Measurements from ENCODE around the gene CXXC5.

CXXC5 gene

GRCh38 chr5:139666551-139666950, 18.4 kb downstream of the CXXC5 start:
- DNase-seq (ENCODE audit: low read depth): no peak
- TF ChIP-seq CTCF (IDR thresholded peaks at IDR 0.05; ENCODE audit: insufficient read depth, low read depth, low read length, missing control alignments): no peak

GRCh38 chr5:139667001-139667729, 19.0 kb downstream of the CXXC5 start:
- no peak for TF ChIP-seq CTCF (IDR thresholded peaks at IDR 0.05; ENCODE audit: insufficient read depth, low read depth, low read length, missing control alignments)
- H3K4me3 ChIP-seq (ENCODE audit: low read depth, low read length): peak overlapping the region; percentile 78; the same call in 1 of the 2 replicates
- peak; percentile 64 for DNase-seq (ENCODE audit: low read depth)

More at GRCh38 chr5:139666551-139666950, 18.4 kb downstream of the CXXC5 start:
- no peak overlapping the region for H3K4me3 ChIP-seq (ENCODE audit: low read depth, low read length)

- DNase-seq (ENCODE audit: low read depth): no peak
- TF ChIP-seq CTCF (IDR thresholded peaks at IDR 0.05; ENCODE audit: insufficient read depth, low read depth, low read length, missing control alignments): no peak
- peak overlapping the region; percentile 78 for H3K4me3 ChIP-seq (ENCODE audit: low read depth, low read length)
Observed at GRCh38 chr5:139667730-139668063, 19.5 kb downstream of the CXXC5 start.

GRCh38 chr5:139668064-139668880, 20.1 kb downstream of the CXXC5 start:
- TF ChIP-seq CTCF (IDR thresholded peaks at IDR 0.05; ENCODE audit: insufficient read depth, low read depth, low read length, missing control alignments): no peak
- peak overlapping the region; percentile 78 for H3K4me3 ChIP-seq (ENCODE audit: low read depth, low read length)
- peak; percentile 58 for DNase-seq (ENCODE audit: low read depth)

- DNase-seq (ENCODE audit: low read depth): peak; percentile 49
- no peak for TF ChIP-seq CTCF (IDR thresholded peaks at IDR 0.05; ENCODE audit: insufficient read depth, low read depth, low read length, missing control alignments)
- peak overlapping the region; percentile 78 for H3K4me3 ChIP-seq (ENCODE audit: low read depth, low read length)
Observed at GRCh38 chr5:139668924-139669661, 20.9 kb downstream of the CXXC5 start.

- TF ChIP-seq CTCF (IDR thresholded peaks at IDR 0.05; ENCODE audit: insufficient read depth, low read depth, low read length, missing control alignments): no peak
- peak; percentile 83 for DNase-seq (ENCODE audit: low read depth)
- H3K4me3 ChIP-seq (ENCODE audit: low read depth, low read length): peak overlapping the region; percentile 78
Observed at GRCh38 chr5:139669662-139670368, 21.7 kb downstream of the CXXC5 start.

Measured in GM12865 (cell line).